Keratinocyte (primary cell): ENCODE data around the gene PCDH8.

Experiments
- EZH2 ChIP-seq: IDR thresholded peaks from one replicate; pipeline ENCODE4 v1.6.1; 2012; ENCODE audit warnings: inconsistent platforms, mild to moderate bottlenecking, low read length, moderate library complexity
- TF ChIP-seq, protein P1 (sequence below), 3 experiments: IDR thresholded peaks in 1 of 3; conservative IDR thresholded peaks in 1 of 3; optimal IDR thresholded peaks in 1 of 3; 2 replicates in 2 of 3; 3 replicates in 1 of 3; pipeline versions ENCODE3 to v1.5.1; 2011; ENCODE audit warnings: low read length in 3 of 3, mild to moderate bottlenecking in 3 of 3, moderate library complexity in 2 of 3, control low read depth in 1 of 3, inconsistent platforms in 1 of 3; ENCODE audit not compliant: insufficient read depth in 2 of 3; ENCODE audit errors: extremely low read depth in 1 of 3

DNA sequence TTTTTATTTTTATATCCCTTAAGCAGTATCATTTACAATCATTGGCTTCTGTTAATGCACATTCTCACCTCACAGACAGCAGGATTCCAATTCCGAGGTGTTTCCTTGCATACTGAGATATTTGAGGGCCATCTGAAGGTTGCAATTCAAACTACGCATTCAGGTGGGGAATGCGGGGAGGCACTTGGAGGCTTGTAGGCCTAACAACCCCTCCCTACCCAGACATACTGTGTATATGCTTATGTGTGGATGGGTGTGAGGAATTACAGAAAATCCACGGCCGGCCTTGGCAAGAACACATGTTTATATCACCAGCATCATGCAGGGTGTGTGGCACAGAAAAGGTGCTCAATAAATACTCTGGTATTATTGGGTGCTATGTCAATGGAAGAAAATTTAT, 43.3 kb upstream of the PCDH8 start:
- TF ChIP-seq, protein P1, sequence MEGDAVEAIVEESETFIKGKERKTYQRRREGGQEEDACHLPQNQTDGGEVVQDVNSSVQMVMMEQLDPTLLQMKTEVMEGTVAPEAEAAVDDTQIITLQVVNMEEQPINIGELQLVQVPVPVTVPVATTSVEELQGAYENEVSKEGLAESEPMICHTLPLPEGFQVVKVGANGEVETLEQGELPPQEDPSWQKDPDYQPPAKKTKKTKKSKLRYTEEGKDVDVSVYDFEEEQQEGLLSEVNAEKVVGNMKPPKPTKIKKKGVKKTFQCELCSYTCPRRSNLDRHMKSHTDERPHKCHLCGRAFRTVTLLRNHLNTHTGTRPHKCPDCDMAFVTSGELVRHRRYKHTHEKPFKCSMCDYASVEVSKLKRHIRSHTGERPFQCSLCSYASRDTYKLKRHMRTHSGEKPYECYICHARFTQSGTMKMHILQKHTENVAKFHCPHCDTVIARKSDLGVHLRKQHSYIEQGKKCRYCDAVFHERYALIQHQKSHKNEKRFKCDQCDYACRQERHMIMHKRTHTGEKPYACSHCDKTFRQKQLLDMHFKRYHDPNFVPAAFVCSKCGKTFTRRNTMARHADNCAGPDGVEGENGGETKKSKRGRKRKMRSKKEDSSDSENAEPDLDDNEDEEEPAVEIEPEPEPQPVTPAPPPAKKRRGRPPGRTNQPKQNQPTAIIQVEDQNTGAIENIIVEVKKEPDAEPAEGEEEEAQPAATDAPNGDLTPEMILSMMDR (optimal IDR thresholded peaks at IDR 0.05 in 1 of 3, IDR thresholded peaks at IDR 0.05 in 1 of 3, conservative IDR thresholded peaks at IDR 0.05 in 1 of 3; ENCODE audit: extremely low read depth in 1 of 3, insufficient read depth in 2 of 3, low read length in 3 of 3): no peak
- no peak for TF ChIP-seq EZH2
